ENCODE measurements around the gene BUD23.

Gene BUD23

DNA sequence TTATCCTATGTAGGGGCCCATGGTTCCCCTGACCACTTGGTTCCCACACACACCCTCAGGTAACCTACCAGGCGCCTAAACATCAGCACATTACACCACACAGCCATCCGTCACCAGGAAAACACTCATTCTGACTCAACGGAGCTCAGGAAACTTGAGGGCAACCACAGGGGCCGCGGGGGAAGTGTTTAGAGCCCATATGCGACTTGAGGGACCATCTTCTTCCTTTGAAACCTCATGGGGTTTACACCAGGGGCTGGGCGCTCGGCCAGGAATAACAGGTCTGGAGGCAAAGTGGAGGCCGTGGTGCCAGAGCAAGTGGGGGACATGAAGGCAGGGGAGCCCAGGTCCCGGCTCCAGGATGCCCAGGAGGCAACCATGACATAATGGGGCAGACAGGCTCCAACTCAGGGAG is 34.6 kb downstream of the BUD23 start:
- ATAC-seq (ENCODE audit: insufficient read depth, low read depth), result peak; percentile 96
- Histone ChIP-seq H3K79me2 (ENCODE audit: insufficient read depth, low read length) (no peaks in the 10 kb centered on the region), H3K9me3 (ENCODE audit: insufficient read depth, low read length, severe bottlenecking) (no peaks in the 10 kb centered on the region), H3K36me3 (ENCODE audit: insufficient read depth, low read length) (no peaks in the 10 kb centered on the region), H3K9ac (ENCODE audit: low read depth, low read length) (no peak overlapping the region), H4K20me1 (ENCODE audit: insufficient read depth, low read length) (peaks cover 34% of the 10 kb centered on the region), H2AFZ (ENCODE audit: low read depth, low read length) (no peak overlapping the region), H3K27me3 (ENCODE audit: insufficient read depth, low read length, poor library complexity) (peaks cover 17% of the 10 kb centered on the region), H3K4me2 (ENCODE audit: insufficient read depth, low read length) (no peak overlapping the region), H3K4me3 (ENCODE audit: low read depth in 1 of 2, low read length in 2 of 2) (no peak overlapping the region), H3K4me1 (ENCODE audit: insufficient read depth, low read length) (peaks cover 18% of the 10 kb centered on the region), H3K27ac (ENCODE audit: low read length) (no peak overlapping the region)
- no peak for TF ChIP-seq EZH2 (IDR thresholded peaks at IDR 0.05; ENCODE audit: borderline replicate concordance, low read depth, low read length, severe bottlenecking)
- TF ChIP-seq, protein P1, sequence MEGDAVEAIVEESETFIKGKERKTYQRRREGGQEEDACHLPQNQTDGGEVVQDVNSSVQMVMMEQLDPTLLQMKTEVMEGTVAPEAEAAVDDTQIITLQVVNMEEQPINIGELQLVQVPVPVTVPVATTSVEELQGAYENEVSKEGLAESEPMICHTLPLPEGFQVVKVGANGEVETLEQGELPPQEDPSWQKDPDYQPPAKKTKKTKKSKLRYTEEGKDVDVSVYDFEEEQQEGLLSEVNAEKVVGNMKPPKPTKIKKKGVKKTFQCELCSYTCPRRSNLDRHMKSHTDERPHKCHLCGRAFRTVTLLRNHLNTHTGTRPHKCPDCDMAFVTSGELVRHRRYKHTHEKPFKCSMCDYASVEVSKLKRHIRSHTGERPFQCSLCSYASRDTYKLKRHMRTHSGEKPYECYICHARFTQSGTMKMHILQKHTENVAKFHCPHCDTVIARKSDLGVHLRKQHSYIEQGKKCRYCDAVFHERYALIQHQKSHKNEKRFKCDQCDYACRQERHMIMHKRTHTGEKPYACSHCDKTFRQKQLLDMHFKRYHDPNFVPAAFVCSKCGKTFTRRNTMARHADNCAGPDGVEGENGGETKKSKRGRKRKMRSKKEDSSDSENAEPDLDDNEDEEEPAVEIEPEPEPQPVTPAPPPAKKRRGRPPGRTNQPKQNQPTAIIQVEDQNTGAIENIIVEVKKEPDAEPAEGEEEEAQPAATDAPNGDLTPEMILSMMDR (IDR thresholded peaks at IDR 0.05; ENCODE audit: borderline replicate concordance, extremely low read depth, low read length, poor library complexity, severe bottlenecking), result no peak
- peak; percentile 73 for DNase-seq

DNA sequence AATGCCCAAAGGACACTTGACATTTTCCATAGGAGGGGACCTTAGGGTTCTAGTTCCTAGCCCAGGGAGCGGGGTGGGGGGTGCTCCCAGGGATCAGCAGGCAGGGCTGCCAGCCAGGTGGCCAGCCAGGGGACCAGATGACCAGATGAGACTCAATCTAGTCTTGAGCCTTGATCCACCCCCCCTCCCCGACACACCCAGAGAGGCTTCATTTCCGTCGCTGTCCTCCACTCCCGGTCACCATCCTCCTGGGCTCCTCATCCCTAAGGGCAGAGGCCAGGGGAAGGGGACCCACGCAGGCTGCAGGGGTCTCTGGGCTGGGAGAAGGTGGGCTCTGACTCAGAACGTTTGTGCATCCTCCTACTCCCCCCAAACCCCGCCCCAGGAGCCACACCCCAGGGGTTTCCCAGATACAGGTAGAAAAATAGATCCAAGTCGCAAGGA is 35.1 kb downstream of the BUD23 start:
- DNase-seq (no peak), ATAC-seq (ENCODE audit: insufficient read depth, low read depth) (no peak)
- no peak overlapping the region for H3K27ac ChIP-seq (ENCODE audit: low read length)
- TF ChIP-seq EZH2 (IDR thresholded peaks at IDR 0.05; ENCODE audit: borderline replicate concordance, low read depth, low read length, severe bottlenecking), result no peak
- TF ChIP-seq, protein P1 (IDR thresholded peaks at IDR 0.05; ENCODE audit: borderline replicate concordance, extremely low read depth, low read length, poor library complexity, severe bottlenecking), result no peak
- no peaks in the 10 kb centered on the region for H3K9me3 ChIP-seq (ENCODE audit: insufficient read depth, low read length, severe bottlenecking)
- H3K27me3 ChIP-seq (ENCODE audit: insufficient read depth, low read length, poor library complexity), result peaks cover 17% of the 10 kb centered on the region
- H2AFZ ChIP-seq (ENCODE audit: low read depth, low read length), result no peak overlapping the region
- H4K20me1 ChIP-seq (ENCODE audit: insufficient read depth, low read length), result peaks cover 34% of the 10 kb centered on the region
- H3K4me1 ChIP-seq (ENCODE audit: insufficient read depth, low read length), result peaks cover 18% of the 10 kb centered on the region
- H3K79me2 ChIP-seq (ENCODE audit: insufficient read depth, low read length), result no peaks in the 10 kb centered on the region
- no peak overlapping the region for H3K4me2 ChIP-seq (ENCODE audit: insufficient read depth, low read length)
- no peak overlapping the region for H3K4me3 ChIP-seq (ENCODE audit: low read depth in 1 of 2, low read length in 2 of 2)
- no peaks in the 10 kb centered on the region for H3K36me3 ChIP-seq (ENCODE audit: insufficient read depth, low read length)
- H3K9ac ChIP-seq (ENCODE audit: low read depth, low read length), result no peak overlapping the region

DNA sequence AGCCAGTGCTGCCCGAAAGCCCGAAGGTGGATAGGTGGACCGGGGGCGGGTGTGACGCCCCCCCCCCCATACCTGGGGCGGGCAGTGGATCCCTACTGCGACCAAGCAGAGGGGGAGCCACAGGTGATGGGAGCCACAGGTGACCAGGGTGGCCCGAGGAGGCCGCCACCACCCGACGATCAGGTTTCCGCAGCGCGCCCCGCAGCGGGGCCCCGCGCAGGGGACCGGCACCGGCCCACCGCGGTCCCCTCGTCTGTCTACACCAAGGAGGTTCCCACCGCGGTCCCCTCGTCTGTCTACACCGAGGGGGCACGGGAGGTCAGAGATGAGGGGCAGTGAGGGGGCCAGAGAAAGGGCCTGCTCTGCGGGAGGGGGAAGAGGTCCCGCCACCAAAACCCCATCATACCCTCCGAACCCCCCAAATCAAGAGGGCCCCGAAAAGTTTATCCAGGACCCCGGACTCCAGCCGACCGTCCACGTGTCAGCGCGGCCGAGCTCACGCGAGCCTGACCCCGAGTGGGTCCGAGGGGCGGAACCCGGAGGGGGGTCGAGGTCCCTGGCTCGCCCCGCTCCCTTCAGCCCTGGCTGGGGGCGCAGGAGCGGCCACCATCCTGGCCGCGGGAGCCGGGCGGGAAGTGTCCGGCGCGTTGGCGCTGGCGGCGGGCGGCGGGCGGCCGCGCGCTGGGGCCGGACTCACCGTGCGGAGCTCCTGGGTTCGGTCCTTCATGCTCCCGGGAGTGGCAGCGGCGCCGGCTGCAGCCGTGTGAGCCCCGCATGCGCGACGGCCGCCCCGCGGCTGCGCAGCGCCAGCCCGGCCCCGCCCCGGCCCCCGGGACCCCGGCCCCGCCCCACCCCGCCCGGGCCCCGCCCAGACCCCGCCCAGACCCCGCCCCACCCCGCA is 35.8 kb downstream of the BUD23 start, which contains the start of gene STX1A:
TSS of gene STX1A (minus strand) at position 765 of the 901 bp plus-strand sequence. CDS start at position 727, 38 bp downstream.
- H3K27ac ChIP-seq (ENCODE audit: low read length), result no peak within 1 kb of the TSS
- TF ChIP-seq, protein P1 (IDR thresholded peaks at IDR 0.05; ENCODE audit: borderline replicate concordance, extremely low read depth, low read length, poor library complexity, severe bottlenecking), result no peak
- no peak for TF ChIP-seq EZH2 (IDR thresholded peaks at IDR 0.05; ENCODE audit: borderline replicate concordance, low read depth, low read length, severe bottlenecking)
- H3K4me1 ChIP-seq (ENCODE audit: insufficient read depth, low read length), result peaks cover 18% of the 10 kb centered on the region
- peaks cover 34% of the 10 kb centered on the region for H4K20me1 ChIP-seq (ENCODE audit: insufficient read depth, low read length)
- H2AFZ ChIP-seq (ENCODE audit: low read depth, low read length), result no peak within 1 kb of the TSS
- ATAC-seq (ENCODE audit: insufficient read depth, low read depth) (no peak), DNase-seq (no peak)
- no peaks in the 10 kb centered on the region for H3K79me2 ChIP-seq (ENCODE audit: insufficient read depth, low read length)
- no peaks in the 10 kb centered on the region for H3K9me3 ChIP-seq (ENCODE audit: insufficient read depth, low read length, severe bottlenecking)
- H3K4me3 ChIP-seq (ENCODE audit: low read depth in 1 of 2, low read length in 2 of 2), result no peak within 1 kb of the TSS
- H3K4me2 ChIP-seq (ENCODE audit: insufficient read depth, low read length), result no peak within 1 kb of the TSS
- no peaks in the 10 kb centered on the region for H3K36me3 ChIP-seq (ENCODE audit: insufficient read depth, low read length)
- peaks cover 15% of the 10 kb centered on the region for H3K27me3 ChIP-seq (ENCODE audit: insufficient read depth, low read length, poor library complexity)
- no peak within 1 kb of the TSS for H3K9ac ChIP-seq (ENCODE audit: low read depth, low read length)

Data from DND-41 (cell line).